GM18867 (cell line): Measurements from ENCODE around the gene ZBTB43.

Experiments
- ATAC-seq: cut with Tn5 transposase; IDR thresholded peaks from one replicate; pipeline ENCODE4 v1.9.1; 2021; ENCODE audit warnings: mild to moderate bottlenecking, moderate library complexity; ENCODE audit not compliant: unreplicated experiment

ZBTB43 gene

DNA sequence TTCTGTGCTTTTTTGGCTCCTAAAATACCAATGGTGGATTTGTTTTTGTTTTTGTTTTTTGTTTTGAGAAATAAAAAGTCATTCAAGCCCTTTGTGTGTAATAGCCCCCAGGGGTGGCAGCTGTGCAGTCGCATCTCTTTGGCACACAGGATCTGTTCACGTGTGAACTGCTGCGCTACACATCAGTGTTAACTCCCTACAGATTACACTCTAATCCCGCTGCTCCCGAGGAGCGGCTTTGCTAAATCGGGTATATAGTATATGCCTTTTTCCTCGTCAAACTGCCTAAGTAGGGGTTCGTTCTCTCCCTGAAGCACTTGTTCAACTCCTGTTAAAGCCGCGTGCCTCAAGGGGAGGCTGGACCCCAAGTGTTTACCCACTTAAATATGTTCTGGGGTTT lies 77.9 kb downstream of the ZBTB43 start:
- ATAC-seq: no peak

DNA sequence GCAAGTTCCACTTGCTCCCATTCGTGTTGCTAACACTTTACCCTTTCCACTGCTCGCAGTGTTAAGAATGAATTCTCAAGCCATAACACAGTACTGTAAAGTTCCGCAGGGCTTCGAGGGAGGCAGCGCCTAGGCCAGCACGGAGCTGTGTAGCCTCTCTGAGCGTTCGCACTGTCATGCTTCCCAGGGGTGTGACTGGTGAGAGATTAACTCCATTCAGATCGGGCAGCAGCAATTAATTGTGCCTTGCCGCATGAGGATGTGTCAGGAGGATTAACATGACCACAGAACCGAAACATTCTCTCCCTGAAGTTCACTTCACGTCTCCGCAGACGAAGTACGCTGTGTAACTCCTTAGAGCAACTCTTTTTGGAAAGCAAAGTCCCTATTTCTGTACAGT lies 78.8 kb downstream of the ZBTB43 start:
- no peak for ATAC-seq

DNA sequence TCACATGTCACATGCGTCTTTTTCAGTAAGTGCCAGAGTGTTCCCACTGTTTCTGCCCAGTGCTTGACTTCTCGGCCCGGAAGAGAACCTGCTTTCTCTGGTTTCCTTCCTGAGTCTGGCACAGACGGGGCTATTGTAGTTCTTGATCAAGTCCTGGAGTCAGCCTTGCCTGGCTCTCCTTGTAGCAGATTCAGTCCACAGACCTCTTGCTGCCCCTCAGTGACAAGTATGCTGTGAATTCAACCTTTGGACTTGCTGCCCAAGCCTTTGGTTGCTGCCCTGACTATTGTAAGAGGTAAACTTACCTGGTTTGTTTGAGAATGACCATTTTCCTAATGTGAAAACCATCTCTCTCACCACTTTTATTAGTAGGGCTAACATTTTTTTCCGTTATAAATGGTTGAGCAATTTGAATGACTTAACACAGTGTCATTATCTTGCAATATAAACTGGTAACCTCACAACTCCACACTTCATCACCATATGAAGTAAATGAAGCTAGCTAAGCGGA lies 80.3 kb downstream of the ZBTB43 start:
- ATAC-seq: no peak

- ATAC-seq: no peak
Measured at GRCh38 chr9:126886034-126886822, 81.4 kb downstream of the ZBTB43 start.

DNA sequence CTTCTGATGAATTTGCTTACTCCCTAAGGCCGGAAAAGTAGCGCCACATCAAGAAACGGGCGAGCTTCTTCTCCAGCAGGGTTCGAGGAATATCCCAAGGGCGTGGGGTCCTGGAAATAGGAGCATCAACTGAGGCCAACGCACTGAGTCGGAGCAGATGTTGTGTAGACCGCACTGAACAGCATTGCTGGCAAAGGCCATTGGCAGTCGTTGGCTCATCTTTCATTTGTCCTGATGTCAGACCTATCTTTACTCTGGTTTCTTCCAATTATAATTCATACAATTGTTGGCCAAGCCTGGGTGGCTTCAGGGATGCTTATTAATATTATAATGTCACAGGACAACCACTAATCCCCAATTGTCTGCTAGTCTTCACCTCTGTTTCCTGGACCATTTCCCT lies 82.1 kb downstream of the ZBTB43 start:
- ATAC-seq: no peak
